ENCODE data around the gene SIVA1.

DNA sequence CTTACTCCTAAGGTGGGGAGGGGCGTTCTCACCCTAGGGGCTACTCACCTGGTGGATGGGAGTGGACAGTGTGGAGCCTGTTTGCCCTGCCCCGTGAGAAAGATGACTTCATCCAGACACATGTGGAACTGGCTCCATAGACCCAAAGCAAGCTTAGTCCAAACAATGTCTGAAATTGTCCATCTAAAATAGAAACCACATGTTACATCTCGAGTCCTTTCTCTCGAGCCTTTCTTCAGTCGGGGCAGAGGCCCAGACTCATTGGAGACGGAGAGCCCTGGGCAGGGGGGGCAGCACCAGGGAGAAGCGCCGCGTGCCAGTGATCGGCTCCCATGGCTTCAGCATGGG is 4.3 kb downstream of the SIVA1 start:
- TF ChIP-seq POLR2A (IDR thresholded peaks at IDR 0.05): no peak
- TF ChIP-seq CTCF (IDR thresholded peaks at IDR 0.05): no peak

Data from esophagus squamous epithelium (tissue), 4 donors.